GM12878 (cell line): ENCODE results near the gene DCT.

ENCODE experiments used
- ATF3 ChIP-seq: IDR thresholded peaks from 2 replicates; pipeline ENCODE4 v1.6.1; 2011; ENCODE audit warnings: low read depth, mild to moderate bottlenecking, low read length, moderate library complexity, borderline replicate concordance; ENCODE audit errors: extremely low read depth
- ESRRA ChIP-seq: IDR thresholded peaks from 2 replicates; pipeline ENCODE4 v1.6.1; 2012; ENCODE audit warnings: mild to moderate bottlenecking, low read length, improper control_type of control experiment
- IRF4 ChIP-seq: IDR thresholded peaks from 2 replicates; pipeline ENCODE4 v1.6.1; 2011; ENCODE audit warnings: low read depth, low read length
- MAX ChIP-seq: IDR thresholded peaks from 2 replicates; pipeline ENCODE4 v1.6.1; 2012; ENCODE audit warnings: low read depth, low read length, improper control_type of control experiment
- POLR2A ChIP-seq: IDR thresholded peaks from 2 replicates; pipeline ENCODE4 v1.6.1; 2011; ENCODE audit warnings: low read depth, mild to moderate bottlenecking, low read length
- POLR2AphosphoS2 ChIP-seq: IDR thresholded peaks from 2 replicates; pipeline ENCODE4 v1.6.1; 2011; ENCODE audit warnings: low read depth, mild to moderate bottlenecking, low read length, improper control_type of control experiment, moderate library complexity
- TF ChIP-seq, protein P1 (sequence below), 3 experiments: IDR thresholded peaks in 2 of 3; conservative IDR thresholded peaks in 1 of 3; 2 replicates each; pipeline ENCODE4 v1.5.1; 2011; ENCODE audit warnings: low read depth in 3 of 3, low read length in 3 of 3, mild to moderate bottlenecking in 3 of 3, control low read depth in 2 of 3, moderate library complexity in 2 of 3, inconsistent platforms in 1 of 3, mixed read lengths in 1 of 3; ENCODE audit not compliant: control insufficient read depth in 2 of 3, insufficient read depth in 1 of 3; ENCODE audit errors: extremely low read depth in 1 of 3
- TF ChIP-seq, protein P2 (sequence below): IDR thresholded peaks from 2 replicates; pipeline ENCODE4 v1.6.1; 2011; ENCODE audit warnings: mild to moderate bottlenecking, low read depth, low read length, moderate library complexity; ENCODE audit not compliant: insufficient replicate concordance

- TF ChIP-seq POLR2A (no peak), ATF3 (no peak), IRF4 (no peak), MAX (no peak), POLR2AphosphoS2 (no peak), ESRRA (no peak)
- TF ChIP-seq, protein P1, sequence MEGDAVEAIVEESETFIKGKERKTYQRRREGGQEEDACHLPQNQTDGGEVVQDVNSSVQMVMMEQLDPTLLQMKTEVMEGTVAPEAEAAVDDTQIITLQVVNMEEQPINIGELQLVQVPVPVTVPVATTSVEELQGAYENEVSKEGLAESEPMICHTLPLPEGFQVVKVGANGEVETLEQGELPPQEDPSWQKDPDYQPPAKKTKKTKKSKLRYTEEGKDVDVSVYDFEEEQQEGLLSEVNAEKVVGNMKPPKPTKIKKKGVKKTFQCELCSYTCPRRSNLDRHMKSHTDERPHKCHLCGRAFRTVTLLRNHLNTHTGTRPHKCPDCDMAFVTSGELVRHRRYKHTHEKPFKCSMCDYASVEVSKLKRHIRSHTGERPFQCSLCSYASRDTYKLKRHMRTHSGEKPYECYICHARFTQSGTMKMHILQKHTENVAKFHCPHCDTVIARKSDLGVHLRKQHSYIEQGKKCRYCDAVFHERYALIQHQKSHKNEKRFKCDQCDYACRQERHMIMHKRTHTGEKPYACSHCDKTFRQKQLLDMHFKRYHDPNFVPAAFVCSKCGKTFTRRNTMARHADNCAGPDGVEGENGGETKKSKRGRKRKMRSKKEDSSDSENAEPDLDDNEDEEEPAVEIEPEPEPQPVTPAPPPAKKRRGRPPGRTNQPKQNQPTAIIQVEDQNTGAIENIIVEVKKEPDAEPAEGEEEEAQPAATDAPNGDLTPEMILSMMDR (IDR thresholded peaks at IDR 0.05 in 2 of 3, conservative IDR thresholded peaks at IDR 0.05 in 1 of 3; ENCODE audit: control insufficient read depth in 2 of 3, extremely low read depth in 1 of 3, insufficient read depth in 1 of 3, low read depth in 3 of 3, low read length in 3 of 3): no peak
- TF ChIP-seq, protein P2, sequence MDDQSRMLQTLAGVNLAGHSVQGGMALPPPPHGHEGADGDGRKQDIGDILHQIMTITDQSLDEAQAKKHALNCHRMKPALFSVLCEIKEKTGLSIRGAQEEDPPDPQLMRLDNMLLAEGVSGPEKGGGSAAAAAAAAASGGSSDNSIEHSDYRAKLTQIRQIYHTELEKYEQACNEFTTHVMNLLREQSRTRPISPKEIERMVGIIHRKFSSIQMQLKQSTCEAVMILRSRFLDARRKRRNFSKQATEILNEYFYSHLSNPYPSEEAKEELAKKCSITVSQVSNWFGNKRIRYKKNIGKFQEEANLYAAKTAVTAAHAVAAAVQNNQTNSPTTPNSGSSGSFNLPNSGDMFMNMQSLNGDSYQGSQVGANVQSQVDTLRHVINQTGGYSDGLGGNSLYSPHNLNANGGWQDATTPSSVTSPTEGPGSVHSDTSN: no peak
Measured at GRCh38 chr13:94505730-94506129, 26.2 kb upstream of the DCT start.
